ENCODE measurements around the gene PPP1R36.
A peak's percentile ranks its signal among the peaks of the same experiment; 100 is the strongest.
"Not testable (repeated sequence)": the region's sequence is repeated elsewhere in the genome, so short reads cannot be mapped to it uniquely, and the experiment has no call there.

The PPP1R36 gene

DNA sequence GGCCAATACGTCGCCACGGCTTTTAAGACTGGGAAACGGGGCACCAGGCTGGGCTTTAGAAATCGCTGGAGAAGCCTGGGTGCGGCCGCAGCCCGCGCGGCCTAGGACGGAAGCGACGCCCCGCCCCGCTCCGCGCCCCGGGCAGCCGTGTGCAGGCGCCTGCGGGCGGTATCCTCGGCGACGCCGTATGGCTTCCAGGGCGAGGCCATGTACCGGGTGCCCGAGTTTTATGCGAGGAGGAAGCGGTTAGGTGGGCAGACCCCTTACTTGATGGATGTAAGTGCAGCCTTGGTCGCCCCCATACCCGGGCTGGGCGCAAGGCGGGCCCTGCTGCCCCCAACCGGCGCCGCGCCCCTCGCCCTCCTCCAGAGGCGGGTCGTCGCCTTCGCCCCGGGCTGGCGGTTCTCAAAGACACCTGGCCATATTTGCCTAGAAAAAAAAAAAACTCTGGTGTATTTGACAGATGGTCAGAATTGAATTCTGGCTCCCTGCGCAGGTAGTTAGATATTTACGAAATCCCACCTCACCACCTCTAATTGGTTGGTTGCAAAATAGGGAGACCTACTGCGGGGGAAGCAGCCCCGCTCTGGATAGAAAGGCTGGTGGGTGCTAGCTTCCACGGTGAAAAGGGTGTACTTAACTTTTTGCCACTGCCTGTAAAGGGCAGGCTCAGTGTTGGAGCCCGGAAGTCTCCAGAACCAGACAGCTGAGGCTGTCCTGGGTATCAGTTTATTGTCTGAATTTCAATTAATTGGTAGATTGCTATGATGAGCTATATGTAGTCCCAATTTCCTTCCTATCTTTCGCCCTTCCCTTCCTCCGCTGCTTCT, at the start of gene PPP1R36:
Gene PPP1R36 (plus strand): TSS at position 171 of the 830 bp plus-strand sequence. CDS start 37 bp downstream, at position 208.
- DNase-seq = peak; percentile 42 to 70

DNA sequence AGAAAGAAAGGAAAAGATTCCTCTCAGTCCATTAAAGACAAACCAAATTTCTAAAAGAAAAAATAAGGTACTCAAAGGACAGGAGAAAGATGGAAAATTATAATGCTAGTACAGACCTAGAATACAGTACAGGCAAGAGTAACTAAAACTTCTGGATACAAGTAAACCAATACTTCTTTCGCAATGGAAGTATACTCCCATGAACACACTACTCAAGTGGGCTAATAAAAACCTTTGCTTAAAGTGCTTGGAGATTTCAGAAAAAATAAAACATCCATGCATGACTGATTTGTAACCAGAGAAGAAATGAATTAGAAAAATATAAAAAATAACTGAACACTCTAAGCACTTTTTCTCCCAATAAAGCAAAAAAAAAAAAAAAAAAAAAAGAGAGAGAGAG, 49.7 kb upstream of the PPP1R36 start:
- no peak for DNase-seq

DNA sequence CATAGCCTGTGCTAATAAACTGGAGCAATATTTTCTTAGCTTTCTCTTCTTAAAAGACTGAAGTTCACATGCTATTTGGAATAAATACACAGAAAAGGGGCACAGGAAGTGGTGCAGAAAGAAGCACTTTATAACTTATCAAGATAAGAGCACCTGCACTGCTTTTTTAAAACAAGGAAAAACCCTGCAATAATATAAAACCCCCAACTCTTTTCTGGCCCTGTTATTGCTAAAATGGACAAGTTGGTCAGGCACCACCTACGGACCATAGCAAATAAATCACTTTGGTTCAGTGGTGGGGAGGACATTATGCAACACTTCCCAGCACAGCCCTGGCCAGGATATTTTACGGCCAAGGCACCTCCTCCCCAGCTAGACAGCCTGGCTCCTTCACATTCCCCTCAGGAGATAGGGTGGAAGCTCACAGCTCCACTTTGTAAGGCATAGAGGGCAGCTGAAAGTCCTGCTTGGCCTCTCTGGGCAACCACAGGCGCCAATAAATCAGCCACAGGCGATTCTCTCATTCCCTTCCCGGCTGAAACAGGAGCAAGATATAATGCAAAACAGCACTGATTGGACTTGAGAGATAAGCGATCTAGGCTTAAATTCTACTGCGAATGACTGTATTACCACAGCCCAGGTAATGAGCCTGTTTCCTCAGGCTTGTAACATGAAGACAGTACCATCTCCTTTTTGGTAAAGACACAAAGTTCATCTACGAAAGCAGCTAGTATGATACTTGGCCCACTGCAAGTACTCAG, 48.2 kb upstream of the PPP1R36 start:
- peak in 1 of 2 experiments; percentile 28 for DNase-seq

DNA sequence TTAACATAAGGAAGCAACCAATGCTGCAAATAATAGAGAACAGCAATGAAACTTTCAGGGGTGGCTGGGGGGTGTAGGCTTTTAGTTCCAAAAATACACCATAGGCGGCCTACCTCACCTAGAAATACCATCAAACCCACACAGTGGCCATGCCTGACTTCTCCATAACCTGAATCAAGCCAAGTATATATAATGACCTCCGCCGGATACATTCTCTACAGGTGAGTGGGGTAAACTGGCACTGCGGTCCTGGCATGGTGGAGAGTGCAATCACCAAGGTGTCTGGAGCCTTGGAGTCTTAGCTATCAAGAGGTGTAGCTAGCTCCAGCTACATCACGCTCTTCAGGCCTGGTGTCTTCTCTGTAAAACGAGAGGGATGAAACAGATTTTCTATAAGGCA, 47.3 kb upstream of the PPP1R36 start:
- peak; percentile 43 for DNase-seq

DNA sequence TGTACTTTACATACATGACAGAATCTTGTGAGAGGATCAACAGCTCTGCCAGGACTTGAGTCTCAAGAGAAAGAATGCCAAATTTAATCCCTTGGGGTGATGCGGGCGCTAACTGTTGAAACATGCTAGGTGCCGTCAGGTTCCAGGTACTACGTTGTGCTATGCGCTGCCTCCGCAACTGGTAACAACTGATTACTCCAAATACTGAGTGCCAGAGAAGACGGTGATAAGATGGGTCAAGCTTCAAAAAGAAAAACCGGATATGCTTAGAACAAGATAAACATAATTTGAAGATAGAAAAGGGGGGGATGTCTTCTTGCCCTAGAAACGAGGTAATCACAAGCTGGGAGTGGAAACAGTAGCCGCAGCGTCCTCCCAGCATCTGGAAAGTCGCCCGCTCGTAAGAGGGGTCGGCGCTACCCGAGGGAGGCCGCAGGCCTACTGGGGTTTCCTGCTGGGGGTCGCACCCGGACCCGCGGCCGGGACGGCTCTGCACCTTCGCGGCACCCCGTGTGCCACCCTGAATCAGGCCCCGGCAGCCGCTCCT, 46.8 kb upstream of the PPP1R36 start:
- peak in 1 of 2 experiments; percentile 40 for DNase-seq

DNA sequence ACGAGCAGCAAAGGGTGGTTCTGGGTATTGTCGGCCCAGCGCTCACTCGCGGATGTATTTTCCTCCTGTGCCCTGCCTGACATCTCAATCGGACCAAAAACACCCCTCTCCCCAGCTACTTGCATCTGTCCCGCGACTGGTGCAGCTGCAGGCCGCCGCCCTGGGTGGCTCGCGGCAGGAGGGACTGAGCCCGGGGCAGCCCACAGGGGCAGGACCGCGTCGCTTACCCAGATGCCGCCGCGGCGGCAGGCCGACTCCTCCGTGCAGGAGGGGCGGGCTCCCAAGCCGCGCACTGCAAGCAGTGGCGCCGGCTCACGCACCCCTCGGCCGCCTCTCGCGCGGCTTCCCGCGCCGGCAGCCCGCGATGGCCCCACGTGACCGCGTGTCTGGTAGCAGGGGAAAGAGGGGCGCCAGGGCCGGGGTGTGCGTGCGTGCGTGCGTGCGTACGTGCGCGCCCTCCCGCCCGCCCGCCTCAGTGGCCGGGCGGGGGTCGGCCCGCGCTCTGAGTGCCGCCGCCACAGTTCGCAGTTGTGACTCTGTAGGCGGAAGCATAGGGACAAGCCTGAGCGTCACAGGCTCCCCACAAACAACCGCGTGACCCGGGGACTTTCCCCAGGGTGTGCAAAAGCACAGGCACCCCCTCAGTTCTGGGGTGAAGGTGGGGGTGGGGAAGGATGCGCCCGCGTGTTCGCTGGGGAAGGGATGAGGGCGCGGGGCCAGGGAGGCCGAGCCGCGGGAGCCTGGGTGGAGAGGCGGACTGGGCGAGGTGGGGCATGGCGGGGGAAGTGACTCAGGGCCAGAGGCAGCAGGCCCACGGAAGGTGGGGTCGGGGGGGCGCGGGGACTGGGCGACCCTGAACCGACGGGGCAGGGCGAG, 46.1 kb upstream of the PPP1R36 start, which contains the start of gene ZBTB25:
Gene ZBTB25 (minus strand): TSS at position 405 of the 876 bp plus-strand sequence. CDS start 13,305 bp downstream, outside the sequence.
- peak; percentile 94 to 95 for DNase-seq

DNA sequence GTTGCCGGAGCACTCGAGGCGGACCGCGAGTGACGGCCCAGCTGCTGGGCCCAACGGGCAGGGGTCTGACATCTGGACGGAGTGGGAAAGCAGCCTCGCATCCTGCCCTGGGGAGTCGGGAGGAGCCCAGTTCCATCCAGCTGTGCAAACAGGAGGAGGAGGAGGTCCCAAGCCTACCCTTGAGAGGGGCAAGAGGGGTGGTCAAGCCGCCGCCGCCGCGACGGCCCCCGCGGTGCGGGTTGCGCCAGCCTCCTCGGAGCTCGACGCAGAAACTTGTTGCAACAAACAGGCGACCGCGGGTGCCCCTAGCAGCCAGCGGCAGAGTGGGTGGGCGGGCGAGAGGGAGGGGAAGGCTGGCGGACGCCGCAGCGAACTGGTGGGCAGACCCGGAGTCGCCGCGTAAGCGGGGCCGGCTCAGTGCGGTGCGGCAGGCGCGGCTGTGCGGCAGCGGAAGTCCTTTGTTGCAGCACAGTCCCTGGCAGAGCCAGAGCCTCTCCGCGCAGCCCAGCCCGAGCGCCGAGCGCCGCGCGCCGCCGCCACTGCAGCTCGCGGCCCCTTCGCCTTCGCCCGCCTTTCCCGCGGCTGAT, 45.4 kb upstream of the PPP1R36 start, which contains the start of gene ZBTB1:
Gene ZBTB1 (plus strand): TSS at position 461 of the 587 bp plus-strand sequence. CDS start 16,735 bp downstream, outside the sequence.
- peak; percentile 89 to 93 for DNase-seq

DNA sequence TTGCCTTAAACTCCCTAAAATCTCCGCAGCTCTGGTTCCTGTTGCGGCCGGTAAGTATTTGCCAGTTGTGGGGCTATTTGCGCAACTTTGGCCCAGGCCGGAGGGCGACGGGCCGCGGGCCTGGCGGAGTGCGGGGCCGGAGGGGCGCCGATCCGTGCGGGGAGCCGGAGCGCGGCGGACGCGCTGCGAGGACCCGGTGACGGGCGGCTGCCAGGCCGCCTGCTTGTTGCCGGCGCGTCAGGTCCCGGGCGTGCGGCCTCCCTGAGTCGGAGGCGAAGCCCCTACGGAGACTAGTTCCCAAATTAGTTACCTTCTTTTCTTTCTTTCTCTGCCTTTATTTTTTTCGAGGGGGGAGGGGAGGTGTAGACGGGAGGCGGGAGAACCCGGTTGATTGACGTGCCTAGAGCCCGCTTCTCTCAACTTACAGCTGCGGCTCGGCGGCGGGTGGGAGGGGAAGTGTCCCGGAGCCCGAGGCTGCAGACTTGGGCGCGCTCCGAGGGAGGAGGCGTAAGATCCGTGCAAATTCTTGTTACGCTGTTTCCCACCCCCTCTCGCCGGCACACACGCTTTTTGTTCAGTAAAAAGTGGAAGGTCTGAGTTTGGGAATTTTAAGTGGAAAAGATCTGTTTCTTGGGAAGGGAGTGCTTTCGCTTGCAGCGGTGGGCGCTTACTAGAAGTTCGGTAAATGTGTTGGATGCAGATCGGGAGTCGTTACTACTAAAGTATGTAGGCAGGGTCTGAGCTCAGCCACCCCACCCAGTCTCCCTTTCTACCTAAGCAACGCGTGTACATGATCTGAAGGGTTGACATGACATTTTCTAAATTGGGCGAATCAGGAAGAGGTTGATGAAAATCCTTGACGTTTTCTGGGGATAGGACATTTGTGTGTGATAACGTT, 44.6 kb upstream of the PPP1R36 start:
- peak; percentile 88 to 90 for DNase-seq

DNA sequence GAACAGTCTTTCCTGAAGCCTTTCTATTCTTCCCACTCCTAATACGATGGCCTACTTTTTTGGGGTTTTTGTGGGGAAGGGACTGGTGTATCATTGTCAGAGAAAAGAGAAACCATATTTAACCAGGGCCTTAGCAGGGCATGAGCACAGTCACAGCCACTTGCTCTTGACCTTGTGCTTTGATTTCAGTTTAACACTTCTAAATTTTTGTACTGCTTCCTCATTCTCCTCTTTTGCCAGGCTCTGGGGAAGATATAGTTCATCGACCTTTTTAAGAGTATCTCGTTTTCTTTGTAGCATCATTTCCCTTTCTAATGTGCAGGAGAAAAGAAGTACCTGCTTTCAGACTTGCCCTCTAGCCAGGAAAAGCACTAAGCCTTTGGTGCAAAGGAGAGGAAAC, 43.0 kb upstream of the PPP1R36 start:
- DNase-seq = no peak

- peak; percentile 38 to 52 for DNase-seq
These were observed 42.2 kb upstream of the PPP1R36 start for GRCh38 chr14:64507376-64508156.

DNA sequence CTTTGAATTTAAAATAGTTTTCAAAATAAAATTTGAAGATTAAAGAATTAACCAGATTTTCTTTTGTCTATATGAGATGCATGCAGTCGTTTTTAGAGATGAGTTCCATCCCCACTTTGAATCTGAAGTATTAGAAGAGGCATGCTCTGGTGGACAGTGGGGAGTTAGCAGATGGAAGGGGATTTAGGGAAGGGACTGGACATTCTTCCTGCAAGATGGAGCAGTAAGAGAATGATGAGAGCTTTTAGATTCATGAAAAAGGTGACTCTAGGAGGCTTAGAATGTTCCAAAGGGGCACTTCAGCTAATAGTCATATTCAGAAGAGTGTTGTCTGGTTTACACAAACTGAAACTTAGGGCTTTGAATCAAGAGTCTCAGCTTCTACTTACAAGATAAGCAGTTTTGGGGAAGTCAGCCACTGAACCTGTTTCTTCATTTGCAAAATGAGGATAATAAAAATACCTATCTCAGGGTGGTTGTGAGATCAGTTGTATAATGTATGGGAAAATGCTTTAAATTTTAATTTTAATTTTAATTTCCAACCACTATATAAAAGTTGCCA, 41.5 kb upstream of the PPP1R36 start:
- DNase-seq = no peak

- no peak for DNase-seq
These were observed 40.7 kb upstream of the PPP1R36 start for GRCh38 chr14:64509036-64509435.

DNA sequence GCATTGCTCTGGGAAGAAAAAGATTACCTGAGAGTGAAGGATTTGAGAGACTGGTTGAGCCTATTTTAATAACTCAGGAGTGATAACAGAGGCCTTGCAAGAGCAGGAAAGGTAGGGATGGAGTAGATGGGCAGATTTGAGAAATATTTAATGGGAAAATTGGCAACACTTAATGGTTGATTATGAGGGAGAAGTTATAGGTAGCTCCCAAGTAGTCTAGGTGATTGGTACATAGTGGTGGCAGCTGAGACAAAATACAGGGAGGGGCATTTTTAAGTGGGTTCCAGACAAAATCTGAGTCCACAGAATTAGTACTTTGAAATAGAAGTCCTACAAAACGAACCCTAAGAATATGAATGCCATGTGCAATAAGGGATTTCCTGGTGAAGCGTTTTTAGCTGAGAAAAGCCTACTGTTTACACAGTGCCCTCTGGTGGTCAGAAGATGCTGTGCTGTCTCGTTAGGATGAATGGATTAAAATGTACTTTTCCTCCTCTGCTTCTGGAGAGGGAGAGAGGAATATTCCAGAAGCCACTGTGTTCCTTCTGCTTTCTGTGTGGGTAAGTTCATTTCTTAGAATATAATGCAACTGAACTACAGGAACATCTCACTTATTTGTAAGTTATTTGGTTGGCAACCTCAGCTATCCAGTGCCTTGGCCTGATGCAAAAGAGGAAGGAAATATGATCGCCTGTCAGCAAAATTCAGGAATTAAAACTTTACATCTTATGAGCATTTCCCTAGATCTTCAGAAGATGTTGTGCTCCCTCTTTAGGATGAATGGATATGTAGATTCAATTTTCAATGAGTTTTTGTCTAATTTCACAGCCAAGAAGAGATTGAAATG, 38.7 kb upstream of the PPP1R36 start:
- peak; percentile 58 to 60 for DNase-seq

GRCh38 chr14:64513271-64513670, 36.5 kb upstream of the PPP1R36 start:
- DNase-seq = no peak

GRCh38 chr14:64515053-64515452, 34.7 kb upstream of the PPP1R36 start:
- no peak for DNase-seq

GRCh38 chr14:64516969-64517368, 32.8 kb upstream of the PPP1R36 start:
- DNase-seq = no peak

GRCh38 chr14:64517667-64518066, 32.1 kb upstream of the PPP1R36 start:
- DNase-seq = not testable (repeated sequence)

- DNase-seq = no peak
These were observed 31.5 kb upstream of the PPP1R36 start for GRCh38 chr14:64518229-64518628.

- DNase-seq = no peak
These were observed 29.1 kb upstream of the PPP1R36 start for GRCh38 chr14:64520699-64521098.
